HG03521 (cell line): ENCODE measurements around the gene TTLL3.
"Not testable (repeated sequence)": the region's sequence is repeated elsewhere in the genome, so short reads cannot be mapped to it uniquely, and the experiment has no call there.

Experiments
- ATAC-seq: cut with Tn5 transposase; IDR thresholded peaks from one replicate; pipeline ENCODE4 v1.9.1; 2021; ENCODE audit warnings: mild to moderate bottlenecking, moderate library complexity; ENCODE audit not compliant: unreplicated experiment

The TTLL3 gene

DNA sequence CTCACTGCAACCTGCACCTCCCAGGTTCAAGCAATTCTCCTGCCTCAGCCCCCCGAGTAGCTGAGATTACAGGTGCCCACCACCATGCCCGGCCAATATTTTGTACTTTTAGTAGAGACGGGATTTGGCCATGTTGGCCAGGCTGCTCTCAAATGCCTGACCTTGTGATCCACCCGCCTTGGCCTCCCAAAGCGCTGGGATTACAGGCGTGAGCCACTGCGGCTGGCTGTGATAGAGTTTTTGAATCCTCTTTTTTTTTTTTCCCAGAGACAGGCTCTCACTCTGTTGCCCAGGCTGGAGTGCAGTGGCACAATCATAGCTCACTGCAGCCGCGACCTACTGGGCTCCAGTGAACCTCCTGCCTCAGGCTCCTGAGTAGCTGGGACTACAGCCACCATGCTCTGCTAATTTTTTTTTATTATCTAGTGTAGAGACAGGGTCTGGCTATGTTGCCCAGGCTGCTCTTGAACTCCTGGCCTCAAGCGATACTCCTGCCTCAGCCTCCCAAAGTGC, 55.1 kb downstream of the TTLL3 start:
- ATAC-seq, result not testable (repeated sequence)

GRCh38 chr3:9866639-9867038, 56.6 kb downstream of the TTLL3 start:
- ATAC-seq, result no peak

- ATAC-seq, result no peak
These were observed 57.0 kb downstream of the TTLL3 start for GRCh38 chr3:9867106-9867505.

- ATAC-seq, result no peak
These were observed 59.9 kb downstream of the TTLL3 start for GRCh38 chr3:9869955-9870354.

DNA sequence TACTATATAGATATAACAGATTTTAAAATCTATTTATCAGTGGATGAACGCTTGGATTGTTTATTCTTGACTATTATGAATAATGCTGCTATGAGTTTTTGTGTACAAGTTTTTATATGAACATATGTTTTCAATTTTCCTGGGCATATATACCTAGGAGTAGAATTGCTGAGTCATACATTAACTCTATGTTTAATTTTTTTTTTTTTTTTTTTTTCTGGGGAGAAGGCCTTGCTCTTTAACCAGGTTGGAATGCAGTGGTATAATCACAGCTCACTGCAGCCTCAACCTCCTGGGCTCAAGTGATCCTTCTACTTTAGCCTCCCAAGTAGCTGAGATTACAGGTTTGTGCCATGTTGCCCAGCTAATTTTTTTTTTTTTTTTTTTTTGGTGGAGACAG, 60.9 kb downstream of the TTLL3 start:
- no peak for ATAC-seq

- not testable (repeated sequence) for ATAC-seq
These were observed 62.0 kb downstream of the TTLL3 start for GRCh38 chr3:9872067-9872466.

- ATAC-seq, result no peak
These were observed 65.4 kb downstream of the TTLL3 start for GRCh38 chr3:9875448-9875847.

DNA sequence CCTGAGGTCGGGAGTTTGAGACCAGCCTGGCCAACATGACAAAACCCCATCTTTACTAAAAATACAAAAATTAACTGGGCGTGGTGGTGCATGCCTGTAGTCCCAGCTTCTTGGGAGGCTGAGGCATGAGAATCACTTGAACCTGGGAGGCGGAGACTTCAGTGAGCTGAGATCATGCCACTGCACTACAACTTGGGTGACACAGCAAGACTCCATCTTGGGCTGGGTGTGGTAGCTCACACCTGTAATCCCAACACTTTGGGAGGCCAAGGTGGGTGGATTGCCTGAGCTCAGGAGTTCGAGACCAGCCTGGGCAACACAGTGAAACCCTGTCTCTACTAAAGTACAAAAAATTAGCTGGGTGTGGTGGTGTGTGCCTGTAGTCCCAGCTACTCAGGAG, 66.2 kb downstream of the TTLL3 start:
- ATAC-seq, result not testable (repeated sequence)

DNA sequence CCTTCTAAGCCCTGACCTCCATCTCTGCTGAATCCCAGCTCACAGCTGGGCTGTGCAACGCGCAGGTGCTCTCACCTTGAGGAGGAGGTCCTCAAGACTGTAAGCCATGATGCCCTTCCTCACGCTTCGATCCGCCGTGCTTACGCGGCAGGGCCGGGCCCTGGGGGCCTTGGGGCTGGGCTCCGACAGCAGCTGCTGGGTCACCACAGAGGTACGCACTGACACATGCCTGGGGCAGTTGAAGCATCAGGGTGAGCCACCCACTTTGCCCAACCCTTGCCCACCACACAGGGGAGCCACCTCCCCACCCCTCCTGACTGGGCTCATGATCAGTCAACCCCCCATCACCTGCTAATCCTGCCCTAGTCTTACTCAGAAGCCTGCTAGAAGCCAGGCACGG, 66.9 kb downstream of the TTLL3 start:
- ATAC-seq, result no peak

- ATAC-seq, result no peak
These were observed 68.6 kb downstream of the TTLL3 start for GRCh38 chr3:9878700-9879099.

- no peak for ATAC-seq
These were observed 69.9 kb downstream of the TTLL3 start, which contains the start of gene CIDEC for GRCh38 chr3:9879830-9880549. CIDEC (minus strand) TSS chr3:9880253; CDS start chr3:9878486, 1,767 bp downstream.

DNA sequence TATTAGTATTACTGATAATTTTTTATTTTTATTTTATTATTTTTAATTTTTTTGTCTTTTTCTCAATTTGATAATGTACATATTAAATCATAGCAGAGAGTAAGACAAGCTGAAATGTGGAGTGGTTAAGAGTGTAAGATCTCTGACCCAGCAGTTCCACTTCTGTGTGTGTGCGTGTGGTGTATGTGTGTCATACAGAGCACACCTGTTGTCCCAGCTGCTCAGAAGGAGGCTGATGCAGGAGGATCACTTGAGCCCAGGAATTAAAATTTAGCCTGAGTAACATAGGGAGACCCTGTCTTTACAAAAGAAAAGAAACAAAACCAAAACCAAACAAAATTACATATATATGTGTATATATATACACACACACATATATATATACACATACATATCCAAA, 71.4 kb downstream of the TTLL3 start:
- ATAC-seq, result no peak

DNA sequence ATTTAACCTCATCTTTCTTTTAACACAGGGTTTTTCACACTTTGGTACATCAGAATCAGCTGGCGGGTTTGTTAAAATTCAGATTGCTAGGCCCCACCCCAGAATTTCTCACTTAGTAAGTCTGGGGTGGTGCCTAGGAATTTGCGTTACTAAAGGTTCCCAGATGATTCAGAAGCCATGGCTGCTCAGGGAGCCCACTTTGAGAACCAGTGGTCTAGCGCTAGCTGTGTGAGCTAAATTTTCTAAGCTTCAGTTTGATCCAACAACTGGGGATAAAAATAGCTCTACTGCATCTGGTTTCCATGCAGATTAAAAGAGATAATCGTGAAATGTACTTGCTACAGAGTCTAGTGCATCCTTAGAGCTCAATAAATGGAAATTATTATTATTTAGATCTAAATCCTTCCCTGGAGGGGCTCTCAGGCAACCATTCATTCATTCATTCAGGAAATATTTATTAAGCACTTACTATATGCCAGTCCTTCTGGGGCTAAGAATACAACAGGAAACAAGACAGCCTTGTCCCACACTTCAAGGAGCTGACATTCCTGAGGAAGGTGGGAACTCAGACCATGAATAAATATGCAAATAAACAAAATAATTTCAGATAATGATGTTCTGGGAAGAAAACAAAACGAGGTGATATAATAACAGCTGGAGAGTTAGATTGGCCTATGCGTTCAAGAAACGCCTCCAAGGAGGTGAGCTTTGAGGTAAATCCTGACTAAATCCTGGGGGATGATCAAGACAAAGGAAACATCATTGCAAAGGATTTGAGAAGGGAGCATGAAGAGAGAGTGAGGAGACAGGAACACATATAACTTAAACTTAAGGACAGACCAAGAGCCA, 73.9 kb downstream of the TTLL3 start:
- no peak for ATAC-seq

- ATAC-seq, result no peak
These were observed 74.6 kb downstream of the TTLL3 start for GRCh38 chr3:9884555-9885165.
